ENCODE measurements around the gene RCAN1. TPM values are rescaled to one million over a fixed set of nuclear protein-coding genes. Genes with fewer than 3 reads are reported as not detected.
"Not testable (repeated sequence)": the region's sequence is repeated elsewhere in the genome, so short reads cannot be mapped to it uniquely, and the experiment has no call there.

RCAN1 gene
- total and polyA plus RNA-seq, 4 donors: 12.2 to 32.8 (median 29.8) TPM

- WGBS, 2 donors: 93 to 94% methylated on average over 5 of the region's 5 CpGs
- H3K27ac ChIP-seq (ENCODE audit: low read depth in 1 of 2, low read length in 1 of 2): no peak overlapping the region
- H3K27me3 ChIP-seq (ENCODE audit: control insufficient read depth in 3 of 3, insufficient read depth in 3 of 3, low read length in 2 of 3): no peaks in the 10 kb centered on the region
- H3K9me3 ChIP-seq (ENCODE audit: control insufficient read depth in 4 of 4, insufficient read depth in 3 of 4, low read length in 3 of 4): no peaks in the 10 kb centered on the region
- H3K4me1 ChIP-seq (ENCODE audit: control insufficient read depth in 5 of 5, insufficient read depth in 5 of 5, low read length in 5 of 5): no peaks in the 10 kb centered on the region
- no peak overlapping the region for H3K4me3 ChIP-seq
- no peak overlapping the region for H3K9ac ChIP-seq (ENCODE audit: insufficient read depth in 1 of 2, low read length in 2 of 2)
- TF ChIP-seq, protein P1, sequence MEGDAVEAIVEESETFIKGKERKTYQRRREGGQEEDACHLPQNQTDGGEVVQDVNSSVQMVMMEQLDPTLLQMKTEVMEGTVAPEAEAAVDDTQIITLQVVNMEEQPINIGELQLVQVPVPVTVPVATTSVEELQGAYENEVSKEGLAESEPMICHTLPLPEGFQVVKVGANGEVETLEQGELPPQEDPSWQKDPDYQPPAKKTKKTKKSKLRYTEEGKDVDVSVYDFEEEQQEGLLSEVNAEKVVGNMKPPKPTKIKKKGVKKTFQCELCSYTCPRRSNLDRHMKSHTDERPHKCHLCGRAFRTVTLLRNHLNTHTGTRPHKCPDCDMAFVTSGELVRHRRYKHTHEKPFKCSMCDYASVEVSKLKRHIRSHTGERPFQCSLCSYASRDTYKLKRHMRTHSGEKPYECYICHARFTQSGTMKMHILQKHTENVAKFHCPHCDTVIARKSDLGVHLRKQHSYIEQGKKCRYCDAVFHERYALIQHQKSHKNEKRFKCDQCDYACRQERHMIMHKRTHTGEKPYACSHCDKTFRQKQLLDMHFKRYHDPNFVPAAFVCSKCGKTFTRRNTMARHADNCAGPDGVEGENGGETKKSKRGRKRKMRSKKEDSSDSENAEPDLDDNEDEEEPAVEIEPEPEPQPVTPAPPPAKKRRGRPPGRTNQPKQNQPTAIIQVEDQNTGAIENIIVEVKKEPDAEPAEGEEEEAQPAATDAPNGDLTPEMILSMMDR (IDR thresholded peaks at IDR 0.05; ENCODE audit: control extremely low read depth, extremely low read depth): no peak
- no peak for DNase-seq
- ATAC-seq (ENCODE audit: insufficient read depth, low FRiP score): no peak
- no peaks in the 10 kb centered on the region for H3K36me3 ChIP-seq (ENCODE audit: control insufficient read depth in 4 of 4, insufficient read depth in 4 of 4, low read length in 4 of 4)
Measured at GRCh38 chr21:34560021-34560420, 54.9 kb downstream of the RCAN1 start.

GRCh38 chr21:34559089-34559631 is 55.8 kb downstream of the RCAN1 start:
- H3K9ac ChIP-seq (ENCODE audit: insufficient read depth in 1 of 2, low read length in 2 of 2): no peak overlapping the region
- no peaks in the 10 kb centered on the region for H3K9me3 ChIP-seq (ENCODE audit: control insufficient read depth in 4 of 4, insufficient read depth in 3 of 4, low read length in 3 of 4)
- no peak for ATAC-seq (ENCODE audit: insufficient read depth, low FRiP score)
- H3K36me3 ChIP-seq (ENCODE audit: control insufficient read depth in 4 of 4, insufficient read depth in 4 of 4, low read length in 4 of 4): no peaks in the 10 kb centered on the region
- DNase-seq: peak in 1 of 3 donors; percentile 35
- WGBS, 2 donors: 85 to 92% methylated on average over 6 of the region's 6 CpGs
- H3K4me1 ChIP-seq (ENCODE audit: control insufficient read depth in 5 of 5, insufficient read depth in 5 of 5, low read length in 5 of 5): no peaks in the 10 kb centered on the region
- H3K27me3 ChIP-seq (ENCODE audit: control insufficient read depth in 3 of 3, insufficient read depth in 3 of 3, low read length in 2 of 3): no peaks in the 10 kb centered on the region
- H3K4me3 ChIP-seq: no peak overlapping the region
- H3K27ac ChIP-seq (ENCODE audit: low read depth in 1 of 2, low read length in 1 of 2): no peak overlapping the region
- TF ChIP-seq, protein P1 (IDR thresholded peaks at IDR 0.05; ENCODE audit: control extremely low read depth, extremely low read depth): no peak

DNA sequence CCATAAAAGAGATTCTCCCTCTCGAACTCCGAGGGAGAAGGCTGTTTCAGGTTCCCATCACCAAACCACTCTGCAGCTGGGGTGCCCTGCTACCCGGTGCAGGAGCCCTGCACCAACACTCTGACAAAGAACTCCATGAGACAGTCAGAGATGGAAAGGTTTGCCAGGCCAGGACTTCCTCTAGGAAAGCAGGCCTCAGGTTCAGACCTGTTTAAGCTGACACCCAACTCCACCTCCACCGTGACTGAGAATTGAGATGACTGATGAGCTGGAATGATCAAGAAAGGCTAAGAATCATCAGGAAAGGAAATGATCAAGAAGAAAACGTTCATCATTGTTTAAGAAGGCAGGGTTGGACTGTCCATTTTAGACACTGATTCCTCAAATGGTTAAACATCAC is 56.7 kb downstream of the RCAN1 start:
- H3K9ac ChIP-seq (ENCODE audit: insufficient read depth in 1 of 2, low read length in 2 of 2): no peak overlapping the region
- no peak for DNase-seq
- no peak for ATAC-seq (ENCODE audit: insufficient read depth, low FRiP score)
- 86 to 90% methylated on average over 5 of the region's 5 CpGs for WGBS, 2 donors
- H3K27me3 ChIP-seq (ENCODE audit: control insufficient read depth in 3 of 3, insufficient read depth in 3 of 3, low read length in 2 of 3): no peaks in the 10 kb centered on the region
- H3K4me1 ChIP-seq (ENCODE audit: control insufficient read depth in 5 of 5, insufficient read depth in 5 of 5, low read length in 5 of 5): no peaks in the 10 kb centered on the region
- no peak overlapping the region for H3K27ac ChIP-seq (ENCODE audit: low read depth in 1 of 2, low read length in 1 of 2)
- TF ChIP-seq, protein P1 (IDR thresholded peaks at IDR 0.05; ENCODE audit: control extremely low read depth, extremely low read depth): no peak
- no peaks in the 10 kb centered on the region for H3K36me3 ChIP-seq (ENCODE audit: control insufficient read depth in 4 of 4, insufficient read depth in 4 of 4, low read length in 4 of 4)
- H3K4me3 ChIP-seq: no peak overlapping the region
- H3K9me3 ChIP-seq (ENCODE audit: control insufficient read depth in 4 of 4, insufficient read depth in 3 of 4, low read length in 3 of 4): no peaks in the 10 kb centered on the region

- peaks cover 0 to 2% (median 0%) of the 10 kb centered on the region in 5 donors for H3K4me1 ChIP-seq (ENCODE audit: control insufficient read depth in 5 of 5, insufficient read depth in 5 of 5, low read length in 5 of 5)
- no peaks in the 10 kb centered on the region for H3K9me3 ChIP-seq (ENCODE audit: control insufficient read depth in 4 of 4, insufficient read depth in 3 of 4, low read length in 3 of 4)
- ATAC-seq (ENCODE audit: insufficient read depth, low FRiP score): no peak
- H3K27ac ChIP-seq (ENCODE audit: low read depth in 1 of 2, low read length in 1 of 2): no peak overlapping the region
- WGBS, 2 donors: 83 to 90% methylated on average over 5 of the region's 5 CpGs
- H3K27me3 ChIP-seq (ENCODE audit: control insufficient read depth in 3 of 3, insufficient read depth in 3 of 3, low read length in 2 of 3): no peaks in the 10 kb centered on the region
- H3K4me3 ChIP-seq: no peak overlapping the region
- TF ChIP-seq, protein P1 (IDR thresholded peaks at IDR 0.05; ENCODE audit: control extremely low read depth, extremely low read depth): no peak
- H3K9ac ChIP-seq (ENCODE audit: insufficient read depth in 1 of 2, low read length in 2 of 2): no peak overlapping the region
- H3K36me3 ChIP-seq (ENCODE audit: control insufficient read depth in 4 of 4, insufficient read depth in 4 of 4, low read length in 4 of 4): no peaks in the 10 kb centered on the region
- DNase-seq: no peak
Measured at GRCh38 chr21:34557261-34557660, 57.7 kb downstream of the RCAN1 start.

- not testable (repeated sequence) for DNase-seq; ATAC-seq (ENCODE audit: insufficient read depth, low FRiP score)
- WGBS, 2 donors: 96% methylated on average over 2 of the region's 2 CpGs
Measured at GRCh38 chr21:34554670-34555069, 60.2 kb downstream of the RCAN1 start.

More at GRCh38 chr21:34554670-34555069, 60.2 kb downstream of the RCAN1 start:
- H3K9ac ChIP-seq (ENCODE audit: insufficient read depth in 1 of 2, low read length in 2 of 2); H3K27ac ChIP-seq (ENCODE audit: low read depth in 1 of 2, low read length in 1 of 2); H3K9me3 ChIP-seq (ENCODE audit: control insufficient read depth in 4 of 4, insufficient read depth in 3 of 4, low read length in 3 of 4); H3K4me1 ChIP-seq (ENCODE audit: control insufficient read depth in 5 of 5, insufficient read depth in 5 of 5, low read length in 5 of 5); H3K4me3 ChIP-seq; H3K36me3 ChIP-seq (ENCODE audit: control insufficient read depth in 4 of 4, insufficient read depth in 4 of 4, low read length in 4 of 4); H3K27me3 ChIP-seq (ENCODE audit: control insufficient read depth in 3 of 3, insufficient read depth in 3 of 3, low read length in 2 of 3): not testable (repeated sequence)

All from lung (tissue), 12 donors.